ENCODE results near the gene EHD1. TPM values are rescaled to one million over a fixed set of nuclear protein-coding genes. Genes with fewer than 3 reads are reported as not detected.

The EHD1 gene
- total and polyA plus RNA-seq, 2 experiments from 2014 or later: 70.0 to 119 TPM

DNA sequence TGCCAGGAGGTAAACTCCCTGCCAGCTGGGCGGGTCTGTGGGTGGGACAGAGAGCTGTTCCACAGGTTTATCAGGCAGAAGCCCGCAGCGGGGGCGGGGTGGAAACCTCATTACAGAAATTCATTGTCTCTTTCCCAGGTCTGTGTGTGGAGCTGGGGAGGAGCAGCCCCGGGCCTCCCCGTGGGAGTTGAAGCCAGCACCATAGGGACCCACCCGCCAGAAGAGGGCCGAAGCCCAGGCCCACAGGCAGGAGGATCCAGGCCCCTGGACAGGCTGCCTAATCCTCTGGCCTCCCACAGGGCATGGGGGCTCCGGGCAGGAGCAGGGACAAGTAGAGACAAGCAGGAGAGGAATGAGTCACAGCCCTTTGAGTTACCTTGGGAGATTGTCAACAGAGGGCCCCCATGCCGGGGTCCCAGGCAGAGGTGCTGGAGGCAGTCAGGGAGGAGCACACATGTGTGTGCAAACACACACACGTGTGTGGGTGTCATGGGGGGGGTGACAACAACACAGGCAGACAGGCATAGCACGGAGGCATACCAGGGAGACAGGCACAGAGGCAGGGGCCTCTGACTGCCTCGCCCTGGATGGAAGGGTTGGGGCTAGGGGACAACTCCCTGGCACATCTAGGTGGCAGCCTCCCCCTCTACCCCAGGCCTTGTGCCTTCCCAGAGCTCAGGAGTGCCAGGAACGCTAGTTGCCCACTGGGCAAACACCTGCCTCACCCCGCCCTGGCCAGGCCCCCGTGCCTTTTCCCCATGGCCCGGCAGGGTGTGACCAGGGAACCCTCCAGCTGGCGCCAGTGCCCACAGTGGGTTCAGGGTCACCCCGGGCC lies 35.4 kb downstream of the EHD1 start:
- TF ChIP-seq, protein P1, sequence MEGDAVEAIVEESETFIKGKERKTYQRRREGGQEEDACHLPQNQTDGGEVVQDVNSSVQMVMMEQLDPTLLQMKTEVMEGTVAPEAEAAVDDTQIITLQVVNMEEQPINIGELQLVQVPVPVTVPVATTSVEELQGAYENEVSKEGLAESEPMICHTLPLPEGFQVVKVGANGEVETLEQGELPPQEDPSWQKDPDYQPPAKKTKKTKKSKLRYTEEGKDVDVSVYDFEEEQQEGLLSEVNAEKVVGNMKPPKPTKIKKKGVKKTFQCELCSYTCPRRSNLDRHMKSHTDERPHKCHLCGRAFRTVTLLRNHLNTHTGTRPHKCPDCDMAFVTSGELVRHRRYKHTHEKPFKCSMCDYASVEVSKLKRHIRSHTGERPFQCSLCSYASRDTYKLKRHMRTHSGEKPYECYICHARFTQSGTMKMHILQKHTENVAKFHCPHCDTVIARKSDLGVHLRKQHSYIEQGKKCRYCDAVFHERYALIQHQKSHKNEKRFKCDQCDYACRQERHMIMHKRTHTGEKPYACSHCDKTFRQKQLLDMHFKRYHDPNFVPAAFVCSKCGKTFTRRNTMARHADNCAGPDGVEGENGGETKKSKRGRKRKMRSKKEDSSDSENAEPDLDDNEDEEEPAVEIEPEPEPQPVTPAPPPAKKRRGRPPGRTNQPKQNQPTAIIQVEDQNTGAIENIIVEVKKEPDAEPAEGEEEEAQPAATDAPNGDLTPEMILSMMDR (IDR thresholded peaks at IDR 0.05; ENCODE audit: low read depth, low read length): no peak
- H3K4me1 ChIP-seq (ENCODE audit: low read depth): peaks cover under 1% of the 10 kb centered on the region
- H3K4me3 ChIP-seq: no peak overlapping the region
- DNase-seq (ENCODE audit: low read depth in 1 of 2, low spot score in 1 of 2): no peak
- H3K36me3 ChIP-seq: no peaks in the 10 kb centered on the region
- H3K27ac ChIP-seq: no peak overlapping the region
- H3K27me3 ChIP-seq: no peaks in the 10 kb centered on the region
- H3K9me3 ChIP-seq (ENCODE audit: low read depth): no peaks in the 10 kb centered on the region

DNA sequence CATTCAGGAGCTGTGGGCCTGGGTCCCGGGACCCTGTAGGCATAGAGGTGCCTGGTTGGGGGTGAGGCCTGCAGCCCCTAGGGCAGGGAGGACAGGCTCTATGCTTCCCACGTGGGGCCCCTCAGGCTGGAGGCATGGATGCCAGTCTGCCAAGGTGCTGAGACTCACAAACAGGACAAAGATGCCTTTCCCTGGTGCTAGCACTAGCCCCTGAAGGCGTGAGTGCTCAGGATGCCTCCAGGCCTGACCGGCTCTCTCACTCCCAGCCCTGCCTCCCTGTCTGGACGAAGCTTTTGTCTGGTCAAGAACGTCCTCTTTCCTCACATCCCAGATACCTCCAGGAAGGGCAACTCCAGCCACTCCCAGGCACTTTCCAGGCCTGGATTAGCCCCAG lies 36.1 kb downstream of the EHD1 start:
- H3K36me3 ChIP-seq: no peaks in the 10 kb centered on the region
- TF ChIP-seq, protein P1 (IDR thresholded peaks at IDR 0.05; ENCODE audit: low read depth, low read length): no peak
- H3K4me1 ChIP-seq (ENCODE audit: low read depth): no peaks in the 10 kb centered on the region
- H3K27ac ChIP-seq: no peak overlapping the region
- H3K9me3 ChIP-seq (ENCODE audit: low read depth): no peaks in the 10 kb centered on the region
- no peaks in the 10 kb centered on the region for H3K27me3 ChIP-seq
- H3K4me3 ChIP-seq: no peak overlapping the region
- DNase-seq (ENCODE audit: low read depth in 1 of 2, low spot score in 1 of 2): no peak

DNA sequence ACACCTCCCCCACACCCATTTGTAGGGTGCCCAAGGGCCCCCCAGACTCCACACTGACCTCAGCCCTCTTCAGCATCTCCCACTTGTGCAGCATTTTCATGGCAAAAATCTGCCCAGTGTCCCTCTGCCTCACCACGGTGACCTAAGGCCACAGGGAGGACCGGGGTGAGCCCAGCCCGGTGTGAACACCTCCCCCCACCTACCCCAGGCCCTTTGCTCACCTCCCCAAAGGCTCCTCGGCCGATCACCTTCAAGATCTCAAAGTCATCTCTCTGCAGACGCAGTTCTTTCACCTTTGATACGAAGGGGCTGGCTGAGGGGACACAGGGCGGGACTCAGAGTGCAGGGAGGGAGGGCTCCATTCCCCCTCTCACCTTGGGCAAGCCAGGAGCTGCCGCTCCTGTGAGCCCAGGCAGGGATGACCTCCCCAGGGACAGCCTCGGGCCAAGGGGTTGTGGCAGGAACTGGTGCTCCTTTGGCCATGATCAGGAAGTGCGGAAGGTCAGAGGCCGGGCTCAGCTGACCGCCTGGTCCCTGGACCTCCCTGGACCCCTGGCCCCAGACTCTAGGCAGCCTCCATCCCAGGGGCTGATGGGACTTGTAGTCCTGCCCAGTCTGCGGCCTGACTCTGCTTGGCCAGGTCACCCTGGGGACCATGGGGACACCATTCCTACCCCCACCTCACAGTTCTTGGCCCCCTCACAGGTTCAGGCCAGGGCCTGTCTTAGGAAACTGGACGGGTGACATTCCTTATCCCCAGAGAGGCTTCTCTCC lies 36.6 kb downstream of the EHD1 start:
- Histone ChIP-seq H3K9me3 (ENCODE audit: low read depth) (no peaks in the 10 kb centered on the region), H3K4me1 (ENCODE audit: low read depth) (no peaks in the 10 kb centered on the region), H3K36me3 (no peaks in the 10 kb centered on the region), H3K27ac (no peak overlapping the region), H3K4me3 (no peak overlapping the region), H3K27me3 (no peaks in the 10 kb centered on the region)
- no peak for DNase-seq (ENCODE audit: low read depth in 1 of 2, low spot score in 1 of 2)
- TF ChIP-seq, protein P1 (IDR thresholded peaks at IDR 0.05; ENCODE audit: low read depth, low read length): no peak

DNA sequence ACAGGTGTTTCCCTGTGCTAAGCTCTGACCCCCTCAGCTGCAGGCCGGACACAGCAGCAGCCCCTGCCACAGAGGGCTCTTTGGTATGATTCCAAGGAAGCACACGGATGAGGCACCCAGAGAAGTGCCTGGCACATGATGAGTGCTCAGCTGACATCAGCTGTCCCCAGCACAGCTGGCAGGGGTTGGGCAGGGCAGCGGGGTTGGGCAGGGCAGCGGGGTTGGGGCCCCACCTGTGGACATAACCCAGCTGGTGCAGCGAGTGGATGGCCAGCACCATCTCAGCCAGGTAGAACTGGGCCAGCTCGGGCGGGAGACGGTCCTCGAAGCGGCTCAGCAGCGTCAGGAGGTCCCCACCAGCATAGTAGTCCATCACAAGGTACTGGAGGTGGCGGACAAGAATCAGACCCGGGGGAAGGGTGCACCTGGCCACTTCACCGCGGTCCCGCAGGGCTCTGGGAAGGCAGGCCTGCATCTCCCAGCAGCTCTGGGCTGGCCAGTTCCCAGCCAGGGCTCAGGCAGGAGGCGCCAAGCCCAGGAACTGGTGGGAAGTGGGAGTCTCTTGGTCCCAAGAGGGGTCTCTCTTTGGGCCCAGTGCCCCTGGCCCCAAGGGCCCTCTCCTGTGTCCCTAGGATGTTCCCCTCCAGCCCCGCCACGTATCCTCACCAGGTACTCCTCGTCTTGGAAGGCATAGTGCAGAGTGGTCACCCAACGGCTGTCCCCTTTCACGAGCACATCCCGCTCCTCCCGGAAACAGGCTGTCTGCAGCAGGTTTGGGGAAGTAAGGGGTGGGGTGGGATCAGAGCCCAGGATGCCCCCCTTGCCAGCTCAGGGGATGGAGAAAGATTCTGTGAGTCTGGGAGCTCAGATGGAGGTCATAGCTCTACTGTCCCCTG lies 38.3 kb downstream of the EHD1 start:
- Histone ChIP-seq H3K9me3 (ENCODE audit: low read depth) (no peaks in the 10 kb centered on the region), H3K4me1 (ENCODE audit: low read depth) (no peaks in the 10 kb centered on the region), H3K36me3 (no peaks in the 10 kb centered on the region), H3K27me3 (no peaks in the 10 kb centered on the region), H3K27ac (no peak overlapping the region), H3K4me3 (no peak overlapping the region)
- DNase-seq (ENCODE audit: low read depth in 1 of 2, low spot score in 1 of 2): no peak
- TF ChIP-seq, protein P1 (IDR thresholded peaks at IDR 0.05; ENCODE audit: low read depth, low read length): no peak

DNA sequence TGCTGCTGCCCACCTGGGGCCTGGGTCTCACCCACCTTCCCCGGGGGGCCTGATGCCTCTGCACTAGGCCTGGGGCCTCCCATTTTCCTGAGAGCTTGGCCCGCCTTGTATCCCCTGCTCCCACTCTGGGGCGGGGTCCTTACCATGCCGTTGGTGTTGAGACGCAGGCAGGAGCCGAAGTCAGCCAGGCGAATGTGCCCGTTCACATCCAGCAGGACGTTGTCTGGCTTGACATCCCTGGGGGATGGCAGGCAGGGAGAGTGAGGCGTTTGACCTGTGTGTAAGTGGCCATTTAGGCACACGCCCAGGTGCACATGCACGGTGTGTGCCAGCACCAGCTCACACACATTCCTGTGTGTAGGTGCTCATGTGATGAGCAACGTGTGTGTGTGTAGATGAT lies 39.1 kb downstream of the EHD1 start:
- Histone ChIP-seq H3K4me3 (no peak overlapping the region), H3K36me3 (no peaks in the 10 kb centered on the region), H3K4me1 (ENCODE audit: low read depth) (no peaks in the 10 kb centered on the region), H3K27me3 (no peaks in the 10 kb centered on the region), H3K9me3 (ENCODE audit: low read depth) (no peaks in the 10 kb centered on the region), H3K27ac (no peak overlapping the region)
- TF ChIP-seq, protein P1 (IDR thresholded peaks at IDR 0.05; ENCODE audit: low read depth, low read length): no peak
- DNase-seq (ENCODE audit: low read depth in 1 of 2, low spot score in 1 of 2): no peak
